ENCODE measurements around the gene PLEKHH3.

The PLEKHH3 gene

DNA sequence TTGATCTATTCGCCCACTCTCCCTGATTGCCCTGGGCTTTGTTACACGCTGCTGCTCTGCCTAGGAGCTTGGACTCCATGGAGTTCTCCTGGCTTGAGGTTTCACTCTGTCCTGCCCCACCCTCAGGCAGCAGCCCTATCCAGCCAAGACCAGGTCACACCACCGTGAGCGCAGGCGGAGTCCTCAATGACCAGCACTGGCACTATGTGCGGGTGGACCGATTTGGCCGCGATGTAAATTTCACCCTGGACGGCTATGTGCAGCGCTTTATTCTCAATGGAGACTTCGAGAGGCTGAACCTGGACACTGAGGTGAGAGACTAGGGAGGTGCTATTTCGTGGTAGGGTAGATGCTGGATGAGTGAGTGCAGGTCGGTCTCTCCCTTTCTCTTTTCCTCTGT, 9.0 kb upstream of the PLEKHH3 start:
- DNase-seq (ENCODE audit: low read depth in 2 of 2), result no peak

GRCh38 chr17:42684929-42685556, 8.2 kb upstream of the PLEKHH3 start:
- no peak for DNase-seq (ENCODE audit: low read depth in 2 of 2)

GRCh38 chr17:42683407-42684034, 6.7 kb upstream of the PLEKHH3 start:
- DNase-seq (ENCODE audit: low read depth in 2 of 2), result no peak

GRCh38 chr17:42682722-42683403, 6.1 kb upstream of the PLEKHH3 start:
- DNase-seq (ENCODE audit: low read depth in 2 of 2), result no peak

DNA sequence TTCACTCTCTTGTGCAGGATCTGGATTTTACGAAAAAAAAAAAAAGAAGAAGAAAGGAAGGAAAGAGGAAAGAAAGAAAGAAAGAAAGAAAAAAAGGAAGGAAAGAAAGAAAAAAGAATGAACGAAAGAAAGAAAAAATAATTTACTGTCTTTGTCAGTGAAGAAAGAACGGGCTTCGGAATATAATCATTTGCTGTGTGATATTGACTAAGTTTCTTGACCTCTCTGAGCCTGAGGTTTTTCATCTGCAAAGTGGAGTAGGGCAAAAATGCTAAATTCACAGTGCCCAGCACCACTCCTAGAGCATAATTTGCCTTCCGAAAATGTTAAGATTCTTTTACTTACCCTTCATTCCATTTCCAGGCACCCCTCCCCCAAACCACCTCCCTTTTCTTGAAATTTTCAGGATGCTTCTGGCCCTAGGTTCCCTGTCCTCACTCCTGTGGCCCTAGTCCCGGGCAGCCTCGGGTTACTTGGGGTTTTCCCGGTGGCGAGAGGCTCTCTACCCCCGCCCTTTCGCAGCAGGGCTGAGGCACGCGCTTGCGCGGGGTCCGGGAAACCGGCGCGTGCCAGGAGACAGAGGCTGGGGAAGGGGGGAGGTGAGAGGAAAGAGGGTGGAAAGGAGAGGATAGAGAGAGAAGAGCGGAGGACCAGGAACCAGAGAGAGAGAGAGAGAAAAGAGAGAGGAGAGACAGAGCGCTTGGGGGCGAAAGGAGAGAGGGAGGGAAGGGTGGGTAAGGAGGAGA, 5.4 kb upstream of the PLEKHH3 start, which contains the start of gene CNTNAP1:
Gene CNTNAP1, plus strand, starts transcription at position 556 of the 746 bp plus-strand sequence. CDS start 299 bp downstream, outside the sequence.
- peak; percentile 51 to 56 for DNase-seq (ENCODE audit: low read depth in 2 of 2)

DNA sequence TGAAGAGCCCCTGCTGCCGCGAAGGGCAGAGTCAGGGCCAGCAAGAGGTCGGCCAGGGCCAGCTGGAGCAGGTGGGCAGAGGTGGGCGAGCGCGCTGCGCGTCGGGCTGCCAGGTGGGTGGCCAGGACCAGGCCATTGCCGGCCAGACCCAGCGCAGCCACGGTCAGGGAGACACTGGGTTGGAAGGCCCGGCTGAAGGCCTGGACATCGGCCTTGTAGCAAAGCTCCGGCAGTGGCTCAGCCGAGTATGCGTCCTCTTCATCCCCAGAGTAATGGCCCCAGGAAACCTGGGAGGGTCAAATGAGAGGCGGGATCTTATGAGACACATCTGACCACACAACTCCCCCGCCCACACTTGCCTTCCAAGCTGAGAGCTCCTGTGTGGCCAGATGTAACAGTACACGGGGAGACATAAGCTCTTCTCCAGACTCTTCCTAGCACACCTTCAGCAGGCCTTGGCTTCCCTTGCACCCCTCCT, 3.6 kb upstream of the PLEKHH3 start:
- DNase-seq (ENCODE audit: low read depth in 2 of 2), result no peak

DNA sequence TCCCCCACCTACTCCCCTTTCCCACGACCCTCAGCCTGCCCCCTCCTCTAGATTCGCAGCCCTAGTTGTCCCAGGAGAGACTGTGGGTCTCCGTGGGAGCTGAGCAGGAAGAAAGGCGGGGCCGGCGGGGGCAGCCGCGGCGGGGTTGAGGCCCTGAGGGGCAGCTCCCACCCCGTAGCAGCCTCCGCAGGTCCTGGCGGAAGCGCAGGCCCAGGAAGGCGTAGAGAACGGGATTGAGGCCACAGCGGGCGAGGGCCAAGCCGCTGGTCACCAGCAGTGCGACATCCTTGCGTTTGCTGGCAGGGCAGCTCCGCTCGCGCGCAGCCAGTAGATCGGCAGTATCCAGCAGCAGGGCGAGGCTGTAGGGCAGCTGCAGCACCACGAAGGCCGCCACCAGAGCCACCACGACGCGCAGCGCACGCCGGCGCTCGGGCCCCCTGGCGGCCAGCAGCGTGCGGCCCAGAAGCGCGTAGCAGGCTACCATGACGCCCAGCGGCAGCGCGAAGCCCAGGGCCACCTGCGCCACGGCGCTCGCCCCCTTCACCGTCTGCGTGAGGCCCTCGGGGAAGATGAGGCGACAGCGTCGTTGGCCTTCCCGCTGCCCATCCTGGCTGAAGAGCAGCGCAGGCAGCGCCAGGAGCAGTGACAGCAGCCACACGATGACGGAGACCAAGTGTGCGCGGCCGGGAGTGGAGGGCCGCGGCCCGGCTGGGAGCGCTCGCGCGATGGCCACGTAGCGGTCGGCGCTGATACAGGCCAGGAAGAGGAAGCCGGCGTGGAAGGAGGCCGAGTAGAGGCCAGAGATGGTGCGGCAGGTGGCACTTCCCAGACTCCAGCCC, 2.9 kb upstream of the PLEKHH3 start:
- peak; percentile 40 to 50 for DNase-seq (ENCODE audit: low read depth in 2 of 2)

DNA sequence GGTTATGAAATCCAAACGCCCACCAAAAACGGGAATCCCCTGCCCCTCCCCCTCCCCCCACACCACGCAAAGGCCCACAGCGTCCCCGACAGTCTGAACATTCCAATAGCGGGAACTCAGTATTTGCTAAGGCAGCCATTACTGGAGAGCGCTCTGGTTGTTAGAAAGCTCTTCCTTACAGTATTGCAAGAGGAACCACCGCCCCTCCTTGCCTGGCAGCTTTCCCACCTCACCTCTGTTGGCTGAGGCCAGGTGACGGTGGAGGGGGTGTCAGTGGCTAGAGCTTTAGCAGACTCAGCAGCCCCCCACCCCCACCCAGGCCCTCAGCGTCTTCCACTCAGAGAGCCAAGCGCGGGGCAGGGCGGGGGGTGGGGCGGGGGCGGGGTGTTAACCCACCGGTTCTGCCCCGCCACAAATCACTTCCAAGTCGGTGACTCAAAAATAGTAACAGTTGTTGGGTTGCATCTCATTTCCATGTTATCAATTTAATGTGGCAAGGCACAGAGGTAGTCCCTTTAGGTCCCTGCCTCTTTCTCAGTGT, 2.2 kb upstream of the PLEKHH3 start:
- DNase-seq (ENCODE audit: low read depth in 2 of 2), result peak in 1 of 2 experiments; percentile 18

DNA sequence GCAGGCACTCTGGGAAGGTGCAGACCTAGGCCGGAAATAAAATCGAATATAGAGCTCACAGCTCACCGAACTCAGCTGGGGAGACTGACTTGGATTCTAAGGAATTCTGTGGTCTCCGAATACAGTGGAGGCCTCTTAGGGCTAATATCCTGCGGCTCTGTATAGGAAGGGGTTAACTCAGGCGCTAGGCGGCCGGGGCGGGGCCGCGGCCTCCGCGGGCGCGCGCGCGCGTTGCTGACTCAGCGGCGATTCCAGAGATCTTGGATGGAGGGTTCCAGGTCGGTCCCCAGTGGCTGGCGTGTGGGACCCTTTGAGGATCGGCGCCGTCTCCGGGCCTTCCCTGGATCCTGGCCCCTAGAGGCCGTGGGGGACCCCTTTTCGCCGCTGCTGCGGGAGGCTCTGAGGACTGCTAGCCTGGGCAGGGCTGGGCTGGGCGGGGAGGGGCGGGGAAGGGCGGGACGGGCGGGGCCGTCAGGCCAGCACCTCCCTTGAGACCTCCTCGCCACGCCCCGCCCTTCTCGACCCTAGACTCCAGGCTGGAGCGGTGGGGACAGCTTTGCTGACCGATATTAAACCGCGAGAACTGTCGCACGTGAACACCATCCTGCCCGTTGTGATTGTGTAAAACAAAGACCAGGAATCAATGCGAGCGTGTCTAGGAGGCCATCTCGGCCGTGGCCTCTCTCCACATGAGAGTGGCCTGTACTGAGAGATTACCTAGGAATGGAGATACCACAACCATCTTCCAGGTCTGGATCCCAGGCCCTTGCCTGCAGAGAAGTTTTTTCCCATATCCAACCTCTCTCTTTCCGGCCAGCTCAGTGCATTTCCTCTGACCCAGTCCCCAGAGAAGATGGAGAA, 1.4 kb upstream of the PLEKHH3 start:
- DNase-seq (ENCODE audit: low read depth in 2 of 2), result peak; percentile 63 to 72

DNA sequence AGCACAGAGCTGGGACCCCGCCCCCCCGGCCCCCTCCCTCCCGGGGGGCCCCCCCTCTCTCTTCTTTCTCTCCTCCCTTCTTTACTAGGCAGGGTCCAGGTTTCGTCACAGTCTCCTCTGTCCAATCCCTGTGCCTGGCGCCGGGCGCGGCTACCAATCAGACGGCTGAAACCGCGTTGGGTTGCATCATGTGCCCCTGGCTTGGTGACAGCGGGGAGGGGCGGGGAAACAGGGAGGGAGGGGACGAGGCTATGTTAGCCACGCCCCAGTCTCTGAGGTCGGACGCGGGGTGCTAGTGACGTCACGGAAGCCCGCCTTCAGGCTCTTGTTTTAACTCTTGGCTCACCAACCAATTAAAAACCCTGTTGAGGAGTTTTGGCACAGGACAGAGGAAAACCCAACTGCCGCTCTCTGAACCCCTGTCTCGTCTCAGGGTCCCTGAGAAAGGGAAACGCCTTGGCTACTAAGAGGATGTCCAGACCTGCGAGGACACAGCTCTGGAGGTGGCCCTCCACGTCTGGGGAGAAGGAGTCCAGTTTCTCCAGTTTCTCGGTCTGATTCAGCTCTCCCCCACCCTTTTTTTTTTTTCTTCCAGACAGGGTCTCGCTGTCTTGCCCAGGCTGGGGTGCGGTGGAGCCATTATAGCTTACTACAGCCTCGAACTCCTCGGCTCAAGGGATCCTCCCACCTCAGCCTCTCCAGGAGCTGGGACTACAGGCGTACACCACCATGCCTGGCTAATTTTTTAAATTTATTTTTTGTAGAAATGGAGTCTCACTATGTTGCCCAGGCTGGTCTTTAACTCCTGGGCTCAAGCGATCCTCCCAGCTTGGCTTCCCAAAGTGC, 441 bp upstream of the PLEKHH3 start:
- DNase-seq (ENCODE audit: low read depth in 2 of 2), result peak; percentile 99 to 100

- no peak for DNase-seq (ENCODE audit: low read depth in 2 of 2)
These were observed 800 bp downstream of the PLEKHH3 start for GRCh38 chr17:42675965-42676423.

- DNase-seq (ENCODE audit: low read depth in 2 of 2), result no peak
These were observed 1.3 kb downstream of the PLEKHH3 start for GRCh38 chr17:42675348-42675964.

DNA sequence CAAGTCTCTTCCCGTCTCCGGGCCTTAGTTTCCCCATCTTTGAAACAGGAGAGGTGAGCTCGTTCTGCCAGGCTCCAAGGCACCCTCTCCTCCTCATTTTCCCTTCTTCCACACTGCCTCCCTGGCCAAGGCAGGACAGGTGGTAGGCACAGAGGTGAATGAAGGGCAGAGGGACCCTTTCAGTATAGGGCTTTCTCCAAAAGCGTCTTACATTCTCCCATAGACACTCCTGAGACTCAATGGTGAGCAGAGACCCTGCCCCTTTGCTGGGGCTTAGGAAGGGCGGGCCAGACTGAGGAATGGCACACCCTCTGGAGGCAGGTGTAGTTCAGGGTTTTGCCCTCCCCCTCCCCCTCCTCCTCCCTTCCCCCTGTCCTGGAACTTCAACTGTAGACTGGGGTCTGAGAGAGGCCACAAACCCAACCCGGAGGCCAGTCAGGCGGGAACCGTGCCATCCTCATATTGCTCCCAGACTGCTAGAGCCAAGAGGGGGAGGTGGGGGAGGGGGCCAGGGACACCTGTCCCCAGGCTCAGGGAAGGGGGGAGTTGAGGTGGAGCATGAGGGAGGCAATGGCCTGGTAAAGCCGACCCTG, 1.9 kb downstream of the PLEKHH3 start:
- DNase-seq (ENCODE audit: low read depth in 2 of 2), result no peak

- no peak for DNase-seq (ENCODE audit: low read depth in 2 of 2)
These were observed 2.7 kb downstream of the PLEKHH3 start for GRCh38 chr17:42673885-42674754.

DNA sequence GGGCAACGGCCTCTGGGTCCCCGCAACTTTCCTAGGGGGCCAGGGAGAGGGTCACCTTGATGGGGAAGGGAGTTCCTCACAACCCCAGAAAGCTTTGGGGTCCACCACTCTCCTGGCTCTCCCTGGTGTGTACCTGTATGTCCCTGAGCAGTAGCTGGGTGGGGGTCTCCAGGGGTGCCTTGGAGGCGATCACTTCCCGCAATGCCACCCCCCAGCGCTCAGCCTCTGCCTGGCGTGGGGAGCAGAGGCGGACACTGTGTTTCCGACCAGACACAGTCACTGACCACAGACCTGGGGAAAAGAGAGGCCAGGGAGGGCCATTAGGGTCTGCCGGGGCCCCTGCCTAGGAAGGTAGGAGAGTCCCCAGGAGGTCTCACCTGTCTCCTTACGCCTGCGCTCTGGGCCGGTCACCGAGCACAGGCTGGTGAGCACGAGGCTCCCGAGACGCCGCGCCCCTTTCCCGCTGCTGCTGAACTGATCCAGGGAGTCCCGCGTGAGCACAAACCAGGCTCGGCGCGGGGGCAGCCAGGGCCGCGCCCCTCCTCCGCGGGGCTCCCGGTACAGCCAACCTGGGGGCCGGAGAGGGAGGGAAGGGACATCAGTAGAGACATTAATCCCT, 3.4 kb downstream of the PLEKHH3 start:
- no peak for DNase-seq (ENCODE audit: low read depth in 2 of 2)

GRCh38 chr17:42672038-42672437, 4.8 kb downstream of the PLEKHH3 start:
- no peak for DNase-seq (ENCODE audit: low read depth in 2 of 2)
